HL-60 (cell line): ENCODE data around the gene SF3B3.

Experiments used
- DNase-seq, 2 experiments: peaks; one replicate each; pipeline ENCODE4 v3.0.0-alpha.2; 2010 to 2020; ENCODE audit warnings: low read depth in 1 of 2, low spot score in 1 of 2
- H3K27ac ChIP-seq: fragments of 250-450 bp; sonication (Bioruptor Pico); replicated peaks from 2 replicates; pipeline ENCODE4 v1.5.1; 2020; ENCODE audit warnings: mild to moderate bottlenecking, moderate library complexity
- H3K27me3 ChIP-seq: fragments of 250-450 bp; sonication (Bioruptor Pico); 2 replicates; pipeline ENCODE4 v1.5.1; 2021; ENCODE audit warnings: mild to moderate bottlenecking, moderate library complexity; ENCODE audit not compliant: insufficient read depth, poor library complexity, severe bottlenecking
- H3K4me3 ChIP-seq: replicated peaks from 2 replicates; pipeline ENCODE4 v1.5.1; 2011; ENCODE audit warnings: mild to moderate bottlenecking, control low read depth, low read length; ENCODE audit not compliant: insufficient read depth
- GABPA ChIP-seq: IDR thresholded peaks from 2 replicates; pipeline ENCODE4 v1.6.1; 2012; ENCODE audit warnings: low read depth
- POLR2AphosphoS5 ChIP-seq: IDR thresholded peaks from 2 replicates; pipeline ENCODE4 v1.6.1; 2012; ENCODE audit warnings: low read depth
- SPI1 ChIP-seq: IDR thresholded peaks from 2 replicates; pipeline ENCODE4 v1.6.1; 2012; ENCODE audit warnings: low read depth, mild to moderate bottlenecking, borderline replicate concordance
- TF ChIP-seq, protein P1 (sequence below): IDR thresholded peaks from one replicate; pipeline ENCODE4 v1.5.1; 2011; ENCODE audit warnings: low read length, control low read depth, inconsistent platforms; ENCODE audit not compliant: insufficient read depth
- TF ChIP-seq, protein P2 (sequence below): IDR thresholded peaks from 2 replicates; pipeline ENCODE4 v1.6.1; 2012; ENCODE audit warnings: low read depth; ENCODE audit not compliant: insufficient replicate concordance

The SF3B3 gene

DNA sequence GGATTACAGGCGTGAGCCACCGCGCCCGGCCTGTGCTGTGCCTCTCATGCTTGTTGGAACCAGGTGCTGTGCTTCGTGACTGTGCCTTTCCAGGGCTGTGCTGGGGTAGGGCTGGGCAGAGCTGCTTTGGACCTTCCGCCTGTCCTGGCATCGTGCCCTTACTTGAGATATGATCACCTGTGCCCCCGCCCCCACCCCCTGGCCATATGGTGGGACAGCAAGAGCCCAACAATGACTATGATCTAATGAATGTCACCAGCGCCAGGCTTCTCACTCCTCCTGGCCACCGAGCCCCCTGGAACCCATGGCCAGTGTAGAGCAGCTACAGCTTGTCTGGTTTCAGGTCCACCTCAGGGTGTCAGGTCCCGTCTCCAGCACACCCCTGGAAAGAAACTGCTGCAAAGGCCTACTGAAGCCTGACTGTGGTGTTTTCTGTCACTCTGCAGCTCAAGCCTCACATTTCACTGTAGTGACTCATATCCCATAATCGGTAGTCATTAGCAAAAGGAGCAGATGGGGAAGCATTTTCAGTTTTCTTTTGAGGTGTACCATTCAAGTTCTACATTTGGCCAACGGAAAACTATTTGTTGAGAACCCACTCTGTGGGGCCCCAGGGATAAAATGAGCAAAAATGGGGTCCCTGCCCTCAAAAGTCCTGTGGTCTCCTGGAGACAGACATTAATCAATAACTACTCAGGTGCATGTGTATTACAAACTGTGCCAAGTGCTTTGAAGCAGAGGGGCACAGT, 47.2 kb upstream of the SF3B3 start:
- no peak overlapping the region for H3K27ac ChIP-seq
- no peaks in the 10 kb centered on the region for H3K27me3 ChIP-seq
- no peak for DNase-seq
- H3K4me3 ChIP-seq: no peak overlapping the region
- TF ChIP-seq SPI1 (no peak), POLR2AphosphoS5 (no peak), GABPA (no peak)
- TF ChIP-seq, protein P1, sequence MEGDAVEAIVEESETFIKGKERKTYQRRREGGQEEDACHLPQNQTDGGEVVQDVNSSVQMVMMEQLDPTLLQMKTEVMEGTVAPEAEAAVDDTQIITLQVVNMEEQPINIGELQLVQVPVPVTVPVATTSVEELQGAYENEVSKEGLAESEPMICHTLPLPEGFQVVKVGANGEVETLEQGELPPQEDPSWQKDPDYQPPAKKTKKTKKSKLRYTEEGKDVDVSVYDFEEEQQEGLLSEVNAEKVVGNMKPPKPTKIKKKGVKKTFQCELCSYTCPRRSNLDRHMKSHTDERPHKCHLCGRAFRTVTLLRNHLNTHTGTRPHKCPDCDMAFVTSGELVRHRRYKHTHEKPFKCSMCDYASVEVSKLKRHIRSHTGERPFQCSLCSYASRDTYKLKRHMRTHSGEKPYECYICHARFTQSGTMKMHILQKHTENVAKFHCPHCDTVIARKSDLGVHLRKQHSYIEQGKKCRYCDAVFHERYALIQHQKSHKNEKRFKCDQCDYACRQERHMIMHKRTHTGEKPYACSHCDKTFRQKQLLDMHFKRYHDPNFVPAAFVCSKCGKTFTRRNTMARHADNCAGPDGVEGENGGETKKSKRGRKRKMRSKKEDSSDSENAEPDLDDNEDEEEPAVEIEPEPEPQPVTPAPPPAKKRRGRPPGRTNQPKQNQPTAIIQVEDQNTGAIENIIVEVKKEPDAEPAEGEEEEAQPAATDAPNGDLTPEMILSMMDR: no peak
- TF ChIP-seq, protein P2, sequence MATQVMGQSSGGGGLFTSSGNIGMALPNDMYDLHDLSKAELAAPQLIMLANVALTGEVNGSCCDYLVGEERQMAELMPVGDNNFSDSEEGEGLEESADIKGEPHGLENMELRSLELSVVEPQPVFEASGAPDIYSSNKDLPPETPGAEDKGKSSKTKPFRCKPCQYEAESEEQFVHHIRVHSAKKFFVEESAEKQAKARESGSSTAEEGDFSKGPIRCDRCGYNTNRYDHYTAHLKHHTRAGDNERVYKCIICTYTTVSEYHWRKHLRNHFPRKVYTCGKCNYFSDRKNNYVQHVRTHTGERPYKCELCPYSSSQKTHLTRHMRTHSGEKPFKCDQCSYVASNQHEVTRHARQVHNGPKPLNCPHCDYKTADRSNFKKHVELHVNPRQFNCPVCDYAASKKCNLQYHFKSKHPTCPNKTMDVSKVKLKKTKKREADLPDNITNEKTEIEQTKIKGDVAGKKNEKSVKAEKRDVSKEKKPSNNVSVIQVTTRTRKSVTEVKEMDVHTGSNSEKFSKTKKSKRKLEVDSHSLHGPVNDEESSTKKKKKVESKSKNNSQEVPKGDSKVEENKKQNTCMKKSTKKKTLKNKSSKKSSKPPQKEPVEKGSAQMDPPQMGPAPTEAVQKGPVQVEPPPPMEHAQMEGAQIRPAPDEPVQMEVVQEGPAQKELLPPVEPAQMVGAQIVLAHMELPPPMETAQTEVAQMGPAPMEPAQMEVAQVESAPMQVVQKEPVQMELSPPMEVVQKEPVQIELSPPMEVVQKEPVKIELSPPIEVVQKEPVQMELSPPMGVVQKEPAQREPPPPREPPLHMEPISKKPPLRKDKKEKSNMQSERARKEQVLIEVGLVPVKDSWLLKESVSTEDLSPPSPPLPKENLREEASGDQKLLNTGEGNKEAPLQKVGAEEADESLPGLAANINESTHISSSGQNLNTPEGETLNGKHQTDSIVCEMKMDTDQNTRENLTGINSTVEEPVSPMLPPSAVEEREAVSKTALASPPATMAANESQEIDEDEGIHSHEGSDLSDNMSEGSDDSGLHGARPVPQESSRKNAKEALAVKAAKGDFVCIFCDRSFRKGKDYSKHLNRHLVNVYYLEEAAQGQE: no peak

DNA sequence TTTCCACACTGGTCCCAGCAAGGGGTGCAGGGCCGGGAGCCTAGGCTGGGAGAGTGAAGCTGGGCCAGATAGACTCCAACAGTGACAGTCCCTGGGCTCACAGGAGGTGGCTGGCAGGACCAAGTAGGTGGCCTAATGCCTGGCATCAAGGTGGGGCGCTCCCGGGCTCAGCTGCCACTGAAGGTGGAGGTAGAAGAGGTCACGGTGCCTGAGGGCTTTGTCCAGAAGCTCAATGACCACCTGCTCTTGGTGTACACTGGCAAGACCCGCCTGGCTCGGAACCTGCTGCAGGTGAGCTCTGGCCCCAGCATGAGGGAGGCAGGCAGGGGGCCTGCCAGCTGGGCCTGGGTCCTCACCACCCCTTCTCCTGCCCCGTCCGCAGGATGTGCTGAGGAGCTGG, 45.4 kb upstream of the SF3B3 start:
- H3K27me3 ChIP-seq: no peaks in the 10 kb centered on the region
- no peak for TF ChIP-seq GABPA
- TF ChIP-seq, protein P2: no peak
- no peak for TF ChIP-seq SPI1
- no peak for TF ChIP-seq POLR2AphosphoS5
- TF ChIP-seq, protein P1: no peak
- H3K27ac ChIP-seq: no peak overlapping the region
- DNase-seq: no peak
- no peak overlapping the region for H3K4me3 ChIP-seq

DNA sequence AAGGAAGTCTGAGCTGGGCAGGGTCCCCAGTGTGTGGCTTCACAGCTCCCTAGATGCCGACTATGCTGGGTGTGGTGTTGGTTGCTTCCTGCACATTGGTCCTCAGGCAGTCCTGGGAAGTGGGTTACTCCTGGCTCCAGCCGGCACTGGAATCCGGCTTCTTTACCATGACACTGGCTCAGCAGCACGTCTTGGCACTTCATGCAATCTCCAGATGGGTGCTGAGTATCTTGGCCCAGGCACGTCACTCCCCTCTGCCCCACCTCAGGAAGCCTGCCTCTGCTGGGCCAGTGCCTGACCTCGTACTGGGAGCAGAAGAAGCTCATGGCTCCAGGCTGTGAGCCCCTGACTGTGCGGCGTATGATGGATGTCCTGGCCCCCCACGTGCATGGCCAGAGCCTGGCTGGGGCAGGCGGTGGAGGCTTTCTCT, 44.7 kb upstream of the SF3B3 start:
- no peak overlapping the region for H3K4me3 ChIP-seq
- no peak for DNase-seq
- no peak overlapping the region for H3K27ac ChIP-seq
- TF ChIP-seq SPI1: no peak
- TF ChIP-seq POLR2AphosphoS5: no peak
- TF ChIP-seq GABPA: no peak
- TF ChIP-seq, protein P1: no peak
- H3K27me3 ChIP-seq: no peaks in the 10 kb centered on the region
